CD14-positive monocyte (primary cell): Measurements from ENCODE around the gene GLB1L. TPM values are rescaled to one million over a fixed set of nuclear protein-coding genes. Genes with fewer than 3 reads are reported as not detected.

Experiments used
- DNase-seq, 3 donors: peaks; one replicate each; pipeline ENCODE4 v3.0.0-alpha.2; 2011 to 2022
- H2AFZ ChIP-seq: 2 replicates; pipeline ENCODE4 v1.6.0; 2012; ENCODE audit warnings: mild to moderate bottlenecking, low read depth, low read length, inconsistent platforms; ENCODE audit not compliant: insufficient read depth, poor library complexity, severe bottlenecking
- H3K27ac ChIP-seq, 2 donors: 1 replicate in 1 of 2; 2 replicates in 1 of 2; pipeline ENCODE4 v1.5.1; 2012 to 2013; ENCODE audit warnings: low read length in 2 of 2, control low read depth in 1 of 2, inconsistent platforms in 1 of 2, low read depth in 1 of 2, mild to moderate bottlenecking in 1 of 2
- H3K27me3 ChIP-seq, 2 donors: one replicate each; pipeline versions ENCODE4 v1.6.0 to v1.6.1; 2011 to 2013; ENCODE audit warnings: low read length in 2 of 2; ENCODE audit not compliant: control insufficient read depth in 2 of 2, insufficient read depth in 2 of 2
- H3K36me3 ChIP-seq, 2 donors: replicated peaks in 1 of 2; 1 replicate in 1 of 2; 2 replicates in 1 of 2; pipeline versions ENCODE4 v1.5.1 to v1.6.1; 2012 to 2013; ENCODE audit warnings: low read length in 2 of 2, control low read depth in 1 of 2, inconsistent platforms in 1 of 2, mild to moderate bottlenecking in 1 of 2; ENCODE audit not compliant: insufficient read depth in 2 of 2, control insufficient read depth in 1 of 2
- H3K4me1 ChIP-seq, 2 donors: 1 replicate in 1 of 2; 2 replicates in 1 of 2; pipeline versions ENCODE4 v1.5.1 to v1.6.1; 2012 to 2013; ENCODE audit warnings: low read length in 2 of 2, control low read depth in 1 of 2, inconsistent platforms in 1 of 2, mild to moderate bottlenecking in 1 of 2, moderate library complexity in 1 of 2; ENCODE audit not compliant: insufficient read depth in 2 of 2, control insufficient read depth in 1 of 2
- H3K4me2 ChIP-seq: replicated peaks from 2 replicates; pipeline ENCODE3; 2012; ENCODE audit warnings: low read length, moderate library complexity, mild to moderate bottlenecking; ENCODE audit not compliant: poor library complexity, severe bottlenecking; ENCODE audit errors: extremely low read depth
- H3K4me3 ChIP-seq, 3 experiments: fragments of 200-600 bp in 1 of 3; sonication (generic) in 1 of 3; replicated peaks in 1 of 3; 1 replicate in 2 of 3; 2 replicates in 1 of 3; pipeline ENCODE4 v1.5.1; 2011 to 2013; ENCODE audit warnings: low read length in 3 of 3, mild to moderate bottlenecking in 3 of 3, control low read depth in 2 of 3, low read depth in 2 of 3, inconsistent platforms in 1 of 3, moderate library complexity in 1 of 3
- H3K79me2 ChIP-seq: 2 replicates; pipeline ENCODE4 v1.6.0; 2012; ENCODE audit warnings: mild to moderate bottlenecking, control low read depth, inconsistent platforms, low read length, moderate library complexity; ENCODE audit not compliant: insufficient read depth
- H3K9ac ChIP-seq: 2 replicates; pipeline ENCODE4 v1.6.0; 2017; ENCODE audit warnings: low read length, mild to moderate bottlenecking; ENCODE audit not compliant: insufficient read depth, poor library complexity, severe bottlenecking
- H3K9me3 ChIP-seq, 2 donors: replicated peaks in 1 of 2; 1 replicate in 1 of 2; 2 replicates in 1 of 2; pipeline versions ENCODE4 v1.5.1 to v1.6.1; 2012 to 2013; ENCODE audit warnings: low read length in 2 of 2, control low read depth in 1 of 2; ENCODE audit not compliant: control insufficient read depth in 1 of 2, insufficient read depth in 1 of 2
- H4K20me1 ChIP-seq: 2 replicates; pipeline ENCODE4 v1.6.0; 2012; ENCODE audit warnings: mild to moderate bottlenecking, low read length, control low read depth, moderate library complexity; ENCODE audit not compliant: insufficient read depth
- H3K27ac Mint-ChIP-seq, 7 donors: one replicate each; pipeline ENCODE4 v1.8.0; 2020; ENCODE audit warnings: mild to moderate bottlenecking in 7 of 7, mixed read lengths in 7 of 7, moderate library complexity in 6 of 7, inconsistent platforms in 2 of 7
- H3K27me3 Mint-ChIP-seq, 3 donors: one replicate each; pipeline ENCODE4 v1.8.0; 2021 to 2022; ENCODE audit warnings: low read depth in 3 of 3, mild to moderate bottlenecking in 3 of 3, mixed read lengths in 3 of 3, moderate library complexity in 3 of 3, inconsistent platforms in 1 of 3
- H3K36me3 Mint-ChIP-seq, 2 donors: one replicate each; pipeline ENCODE4 v1.8.0; 2020; ENCODE audit warnings: mixed read lengths in 2 of 2, inconsistent platforms in 1 of 2, mild to moderate bottlenecking in 1 of 2
- H3K4me1 Mint-ChIP-seq: one replicate; pipeline ENCODE4 v1.8.0; 2020; ENCODE audit warnings: mild to moderate bottlenecking, mixed read lengths
- H3K4me3 Mint-ChIP-seq, 2 donors: one replicate each; pipeline ENCODE4 v1.8.0; 2020; ENCODE audit warnings: mild to moderate bottlenecking in 2 of 2, mixed read lengths in 2 of 2, moderate library complexity in 1 of 2
- H3K9me3 Mint-ChIP-seq, 7 donors: one replicate each; pipeline ENCODE4 v1.8.0; 2020 to 2022; ENCODE audit warnings: mixed read lengths in 7 of 7, mild to moderate bottlenecking in 6 of 7, moderate library complexity in 6 of 7, inconsistent platforms in 2 of 7
- CTCF ChIP-seq: fragments of 200-600 bp; IDR thresholded peaks from one replicate; pipeline ENCODE4 v1.8.0; 2022; ENCODE audit warnings: antibody characterized with exemption, mild to moderate bottlenecking
- WGBS: methylation state at CpG from one replicate; pipeline ENCODE4 v1.1.5; 2013; ENCODE audit warnings: missing lambda C conversion rate; ENCODE audit not compliant: insufficient coverage; 5-methylcytosine and 5-hydroxymethylcytosine counted together
- intact Hi-C, 2 donors: fragments of 100-400 bp; cut with micrococcal nuclease; formaldehyde crosslinking; loops; one replicate each; pipeline versions ENCODE4 v1.15.0 to v1.15.1; 2023
- polyA plus RNA-seq, 3 donors: library from polyadenylated mRNA; depleted of rRNA in 1 of 3; unstranded in 2 of 3; stranded (reverse) in 1 of 3; fragments of 300-500 nt in 2 of 3; fragments of >200 nt in 1 of 3; fragmentation: Illumina TruSeq in 2 of 3; gene quantifications; 1 replicate in 2 of 3; 2 replicates in 1 of 3; pipeline ENCODE4 v1.2.3, GENCODE V29; 2012 to 2021

GLB1L gene
- polyA plus RNA-seq, 3 donors = 4.0 to 11.7 (median 7.7) TPM

- peak within 1 kb of the TSS; percentile 80 to 89 (median 81) for H3K4me3 ChIP-seq
- no peak for TF ChIP-seq CTCF
- under 1% methylated on average over 80 of the region's 80 CpGs for WGBS
- Mint-ChIP-seq H3K36me3 (peaks cover 54 to 63% of the 10 kb centered on the region in 2 donors), H3K9me3 (peaks cover 0 to 9% (median 0%) of the 10 kb centered on the region in 7 donors), H3K4me1 (peaks cover 51% of the 10 kb centered on the region), H3K27ac (peak within 1 kb of the TSS; percentile 88 to 99 (median 96)), H3K4me3 (peak within 1 kb of the TSS; percentile 95 to 98), H3K27me3 (peaks cover 16 to 26% (median 22%) of the 10 kb centered on the region in 3 donors)
- peak within 1 kb of the TSS; percentile 67 to 86 for H3K27ac ChIP-seq
- H3K36me3 ChIP-seq = peaks cover 32 to 48% of the 10 kb centered on the region in 2 donors
- H3K9me3 ChIP-seq = no peaks in the 10 kb centered on the region
- peak within 1 kb of the TSS; percentile 89 for H3K9ac ChIP-seq
- peaks cover 27% of the 10 kb centered on the region for H3K79me2 ChIP-seq
- peaks cover 0 to 12% of the 10 kb centered on the region in 2 donors for H3K27me3 ChIP-seq
- peak within 1 kb of the TSS; percentile 96 for H3K4me2 ChIP-seq
- H2AFZ ChIP-seq = peak within 1 kb of the TSS; percentile 82
- H4K20me1 ChIP-seq = peaks cover 50% of the 10 kb centered on the region
- intact Hi-C loops = loop anchor here (2.0 to 5.0 kb wide), 2 partner anchors 19 to 68 kb away; no protein-coding TSS in a partner anchor
- peaks cover 45 to 48% of the 10 kb centered on the region in 2 donors for H3K4me1 ChIP-seq
- peak; percentile 95 to 98 (median 96) for DNase-seq
Measured at GRCh38 chr2:219229305-219230058, 15.8 kb downstream of the GLB1L start, which contains the start of the genes ANKZF1 and ATG9A. ANKZF1 (plus strand) TSS chr2:219229806; CDS start chr2:219230258, 452 bp downstream. ATG9A (minus strand) TSS chr2:219229636; CDS start chr2:219228024, 1,612 bp downstream.

- H2AFZ ChIP-seq = peak overlapping the region; percentile 82
- peaks cover 32 to 48% of the 10 kb centered on the region in 2 donors for H3K36me3 ChIP-seq
- no peak for DNase-seq
- H3K79me2 ChIP-seq = peaks cover 27% of the 10 kb centered on the region
- H3K27ac ChIP-seq = peak overlapping the region in 1 of 2 donors; percentile 86
- peaks cover 54 to 63% of the 10 kb centered on the region in 2 donors for H3K36me3 Mint-ChIP-seq
- H3K9ac ChIP-seq = peak overlapping the region; percentile 89
- no peak for TF ChIP-seq CTCF
- H3K27me3 Mint-ChIP-seq = peaks cover 21 to 32% (median 25%) of the 10 kb centered on the region in 3 donors
- H3K4me3 ChIP-seq = peak overlapping the region; percentile 80 to 89 (median 81)
- H3K9me3 ChIP-seq = no peaks in the 10 kb centered on the region
- H3K9me3 Mint-ChIP-seq = peaks cover 0 to 15% (median 6%) of the 10 kb centered on the region in 7 donors
- peak overlapping the region; percentile 96 for H3K4me2 ChIP-seq
- H3K27me3 ChIP-seq = peaks cover 0 to 18% of the 10 kb centered on the region in 2 donors
- peaks cover 56% of the 10 kb centered on the region for H4K20me1 ChIP-seq
- peaks cover 53% of the 10 kb centered on the region for H3K4me1 Mint-ChIP-seq
- WGBS = 1% methylated on average over 19 of the region's 19 CpGs
- intact Hi-C loops = loop anchor here in 1 of 2 donors (5.0 kb wide), 1 partner anchor 68 kb away; no protein-coding TSS in a partner anchor
- H3K27ac Mint-ChIP-seq = peak overlapping the region; percentile 18 to 88 (median 68)
- H3K4me3 Mint-ChIP-seq = peak overlapping the region; percentile 95 to 98
- H3K4me1 ChIP-seq = peaks cover 45 to 50% of the 10 kb centered on the region in 2 donors
Measured at GRCh38 chr2:219228911-219229304, 16.3 kb downstream of the GLB1L start.
